GM19025 (cell line): ENCODE data around the gene METTL8.

ENCODE experiments used
- ATAC-seq: cut with Tn5 transposase; IDR thresholded peaks from one replicate; pipeline ENCODE4 v1.9.1; 2021; ENCODE audit warnings: mild to moderate bottlenecking, low read depth, moderate library complexity; ENCODE audit not compliant: unreplicated experiment

The METTL8 gene

GRCh38 chr2:171433763-171434012, at the start of gene METTL8:
Gene METTL8 (minus strand): TSS chr2:171433990. CDS start chr2:171392185, 41,805 bp downstream.
- no peak for ATAC-seq

- ATAC-seq = no peak
Observed at GRCh38 chr2:171482877-171483276, 49.1 kb upstream of the METTL8 start.

GRCh38 chr2:171482308-171482707, 48.5 kb upstream of the METTL8 start:
- ATAC-seq = no peak

GRCh38 chr2:171480908-171481307, 47.1 kb upstream of the METTL8 start:
- ATAC-seq = no peak

- ATAC-seq = no peak
Observed at GRCh38 chr2:171479154-171479814, 45.5 kb upstream of the METTL8 start.

- ATAC-seq = no peak
Observed at GRCh38 chr2:171478345-171478744, 44.6 kb upstream of the METTL8 start.

- ATAC-seq = no peak
Observed at GRCh38 chr2:171475979-171476378, 42.2 kb upstream of the METTL8 start.

- no peak for ATAC-seq
Observed at GRCh38 chr2:171470129-171470528, 36.3 kb upstream of the METTL8 start.

GRCh38 chr2:171469176-171469575, 35.4 kb upstream of the METTL8 start:
- no peak for ATAC-seq

GRCh38 chr2:171460537-171460936, 26.7 kb upstream of the METTL8 start:
- no peak for ATAC-seq

GRCh38 chr2:171459498-171459897, 25.7 kb upstream of the METTL8 start:
- no peak for ATAC-seq

GRCh38 chr2:171452773-171453172, 19.0 kb upstream of the METTL8 start:
- no peak for ATAC-seq

- no peak for ATAC-seq
Observed at GRCh38 chr2:171451074-171451473, 17.3 kb upstream of the METTL8 start.

GRCh38 chr2:171447675-171448074, 13.9 kb upstream of the METTL8 start:
- no peak for ATAC-seq

- ATAC-seq = no peak
Observed at GRCh38 chr2:171441470-171441869, 7.7 kb upstream of the METTL8 start.

- ATAC-seq = no peak
Observed at GRCh38 chr2:171436307-171436706, 2.5 kb upstream of the METTL8 start.

GRCh38 chr2:171434013-171434989, 511 bp upstream of the METTL8 start, which contains the start of gene DCAF17:
Gene DCAF17 (plus strand): TSS chr2:171434226. CDS start chr2:171434578, 352 bp downstream.
- peak; percentile 92 for ATAC-seq

GRCh38 chr2:171432969-171433762, 624 bp downstream of the METTL8 start:
- ATAC-seq = no peak

- no peak for ATAC-seq
Observed at GRCh38 chr2:171432206-171432968, 1.4 kb downstream of the METTL8 start.

GRCh38 chr2:171431677-171432167, 2.1 kb downstream of the METTL8 start:
- ATAC-seq = no peak
